Right renal pelvis (tissue), 4 donors: ENCODE data around the gene PRUNE1. TPM values are rescaled to one million over a fixed set of nuclear protein-coding genes. Genes with fewer than 3 reads are reported as not detected.

Experiments used
- DNase-seq, 4 donors: peaks; one replicate each; pipeline ENCODE4 v3.0.0-alpha.2; 2013; ENCODE audit warnings: low read depth in 4 of 4, low spot score in 3 of 4, missing footprints in 1 of 4
- polyA plus RNA-seq, 4 donors: library from polyadenylated mRNA; unstranded; fragments of 120-200 nt; gene quantifications; one replicate each; pipeline ENCODE4 v1.2.1, GENCODE V29; 2013; ENCODE audit not compliant: insufficient read length in 4 of 4

PRUNE1 gene
- polyA plus RNA-seq, 4 donors: 43.6 to 50.4 (median 48.6) TPM

- peak in 3 of 4 donors; percentile 88 to 91 (median 90) for DNase-seq
Measured at GRCh38 chr1:151070474-151071276, 62.4 kb downstream of the PRUNE1 start, which contains the start of gene GABPB2. TSS of gene GABPB2 (plus strand) at chr1:151070761. CDS start at chr1:151088190, 17,429 bp downstream.

- DNase-seq: no peak
Measured at GRCh38 chr1:151072224-151072623, 64.0 kb downstream of the PRUNE1 start.

Other genes starting within 250 kb of the PRUNE1 start
- gene CTSS, start 242.7 kb upstream of the PRUNE1 start, polyA plus RNA-seq: 10 to 100 TPM; 10.6 to 13.8 (median 11.6) TPM
- 10 to 100 TPM; 19.0 to 30.6 (median 25.3) TPM for gene CTSK, start 200.2 kb upstream of the PRUNE1 start, polyA plus RNA-seq
- gene ARNT, start 131.8 kb upstream of the PRUNE1 start, polyA plus RNA-seq: 10 to 100 TPM; 46.9 to 58.6 (median 56.8) TPM
- gene CTXND2, start 121.3 kb upstream of the PRUNE1 start, polyA plus RNA-seq: under 1 TPM in 2 of 4 donors, not detected in 2; 0.06 to 0.25 TPM
- 10 to 100 TPM; 68.1 to 77.5 (median 70.1) TPM for gene SETDB1, start 82.1 kb upstream of the PRUNE1 start, polyA plus RNA-seq
- gene CERS2, start 33.6 kb upstream of the PRUNE1 start, polyA plus RNA-seq: 100 to 1,000 TPM; 293 to 325 (median 308) TPM
- gene ANXA9, start 26.2 kb upstream of the PRUNE1 start, polyA plus RNA-seq: 10 to 100 TPM; 12.6 to 20.2 (median 14.8) TPM
- gene MINDY1, start 1.5 kb upstream of the PRUNE1 start, polyA plus RNA-seq: 10 to 100 TPM; 38.7 to 47.0 (median 39.3) TPM
- gene BNIPL, start 28.1 kb downstream of the PRUNE1 start, polyA plus RNA-seq: 1 to 10 TPM; 1.3 to 4.9 (median 2.0) TPM
- 10 to 100 TPM; 11.9 to 13.7 (median 13.2) TPM for gene C1orf56, start 39.3 kb downstream of the PRUNE1 start, polyA plus RNA-seq
- 10 to 100 TPM; 66.2 to 86.6 (median 71.3) TPM for gene CDC42SE1, start 51.2 kb downstream of the PRUNE1 start, polyA plus RNA-seq
- gene MLLT11, start 51.9 kb downstream of the PRUNE1 start, polyA plus RNA-seq: 10 to 100 TPM; 23.8 to 27.2 (median 26.0) TPM
- gene GABPB2, start 62.3 kb downstream of the PRUNE1 start, polyA plus RNA-seq: 10 to 100 TPM in 3 of 4 donors, 1 to 10 TPM in 1; 9.1 to 12.0 (median 10.8) TPM
- 10 to 100 TPM; 24.1 to 28.9 (median 24.9) TPM for gene SEMA6C, start 138.2 kb downstream of the PRUNE1 start, polyA plus RNA-seq
- gene TNFAIP8L2, start 148.2 kb downstream of the PRUNE1 start, polyA plus RNA-seq: 1 to 10 TPM; 1.2 to 1.7 (median 1.4) TPM
- 10 to 100 TPM; 16.9 to 19.1 (median 17.2) TPM for gene LYSMD1, start 157.5 kb downstream of the PRUNE1 start, polyA plus RNA-seq
- gene SCNM1, start 157.7 kb downstream of the PRUNE1 start, polyA plus RNA-seq: 10 to 100 TPM; 37.5 to 41.7 (median 38.9) TPM
- gene TMOD4, start 167.5 kb downstream of the PRUNE1 start, polyA plus RNA-seq: under 1 TPM; 0.73 to 0.96 (median 0.88) TPM
- 10 to 100 TPM; 63.7 to 74.7 (median 69.3) TPM for gene VPS72, start 181.7 kb downstream of the PRUNE1 start, polyA plus RNA-seq
- 10 to 100 TPM; 59.2 to 69.7 (median 63.1) TPM for gene PIP5K1A, start 190.1 kb downstream of the PRUNE1 start, polyA plus RNA-seq
- gene PSMD4, start 246.3 kb downstream of the PRUNE1 start, polyA plus RNA-seq: 100 to 1,000 TPM; 135 to 165 (median 140) TPM